H1 (cell line): Measurements from ENCODE around the gene NUP205. TPM values are rescaled to one million over a fixed set of nuclear protein-coding genes. Genes with fewer than 3 reads are reported as not detected.

ENCODE experiments used
- CTCF ChIA-PET: fragments of 300-600 bp; sonication (Branson Sonifier 250); formaldehyde crosslinking; loops from one replicate; lab custom pipeline; 2021; ENCODE audit not compliant: partially characterized antibody; lab: Charles Lee
- POLR2A ChIA-PET: fragments of 300-600 bp; sonication (Branson Sonifier 250); formaldehyde crosslinking; loops from one replicate; lab custom pipeline; 2021; ENCODE audit warnings: inconsistent platforms; ENCODE audit not compliant: partially characterized antibody; lab: Charles Lee
- DNase-seq, 2 experiments: peaks; one replicate each; pipeline versions ENCODE4 v3.0.0 to v3.0.0-alpha.2; 2010 to 2022; ENCODE audit warnings: low spot score in 2 of 2, low read depth in 1 of 2, mixed read lengths in 1 of 2
- FAIRE-seq: peaks from 2 replicates; lab custom pipeline; 2011; peaks lifted over from hg19 to GRCh38; lab: Jason Lieb, UNC
- H2AFZ ChIP-seq: 2 replicates; pipeline ENCODE4 v1.8.1; 2012; ENCODE audit warnings: low read length, inconsistent platforms
- H2AK5ac ChIP-seq: 2 replicates; pipeline ENCODE4 v1.6.1; 2013; ENCODE audit warnings: low read depth, low read length
- H2BK120ac ChIP-seq: replicated peaks from 2 replicates; pipeline ENCODE3; 2013; ENCODE audit warnings: low read depth, low read length, inconsistent platforms
- H2BK12ac ChIP-seq: 2 replicates; pipeline ENCODE4 v1.6.1; 2013; ENCODE audit warnings: low read depth, low read length
- H2BK15ac ChIP-seq: 2 replicates; pipeline ENCODE4 v1.6.1; 2013; ENCODE audit warnings: low read length
- H2BK20ac ChIP-seq: 2 replicates; pipeline ENCODE4 v1.6.1; 2013; ENCODE audit warnings: low read length
- H2BK5ac ChIP-seq: 2 replicates; pipeline ENCODE4 v1.6.1; 2013; ENCODE audit warnings: low read depth, low read length
- H3K14ac ChIP-seq: 2 replicates; pipeline ENCODE4 v1.6.1; 2013; ENCODE audit warnings: inconsistent platforms; ENCODE audit not compliant: insufficient read length
- H3K18ac ChIP-seq: 2 replicates; pipeline ENCODE4 v1.6.1; 2013; ENCODE audit warnings: low read length; ENCODE audit errors: extremely low read depth
- H3K23ac ChIP-seq: 2 replicates; pipeline ENCODE4 v1.6.1; 2013; ENCODE audit warnings: inconsistent platforms; ENCODE audit not compliant: insufficient read length
- H3K23me2 ChIP-seq: 2 replicates; pipeline ENCODE4 v1.6.1; 2013; ENCODE audit warnings: low read depth, low read length
- H3K27ac ChIP-seq: 2 replicates; pipeline ENCODE4 v1.6.1; 2011; ENCODE audit warnings: low read depth, low read length, inconsistent platforms
- H3K27me3 ChIP-seq, 4 experiments: replicated peaks in 1 of 4; 1 replicate in 1 of 4; 2 replicates in 3 of 4; pipeline versions ENCODE4 v1.6.1 to v1.8.1; 2011 to 2013; ENCODE audit warnings: low read length in 3 of 4, mild to moderate bottlenecking in 3 of 4, inconsistent platforms in 2 of 4, mixed read lengths in 2 of 4, moderate library complexity in 1 of 4; ENCODE audit not compliant: control insufficient read depth in 3 of 4, insufficient read depth in 3 of 4; ENCODE audit errors: extremely low read depth in 1 of 4
- H3K36me3 ChIP-seq, 4 experiments: 2 replicates each; pipeline versions ENCODE4 v1.6.1 to v1.8.1; 2011 to 2013; ENCODE audit warnings: mild to moderate bottlenecking in 4 of 4, low read length in 3 of 4, moderate library complexity in 2 of 4, control low read depth in 1 of 4, inconsistent platforms in 1 of 4; ENCODE audit not compliant: insufficient read depth in 4 of 4, control insufficient read depth in 2 of 4
- H3K4ac ChIP-seq: replicated peaks from 2 replicates; pipeline ENCODE3; 2013; ENCODE audit warnings: low read length, low read depth, mixed read lengths, inconsistent platforms; ENCODE audit not compliant: insufficient read length
- H3K4me1 ChIP-seq, 4 experiments: replicated peaks in 1 of 4; 1 replicate in 1 of 4; 2 replicates in 3 of 4; pipeline versions ENCODE4 v1.6.1 to v1.8.1; 2011 to 2013; ENCODE audit warnings: low read length in 3 of 4, inconsistent platforms in 2 of 4, mixed read lengths in 1 of 4; ENCODE audit not compliant: insufficient read depth in 4 of 4, control insufficient read depth in 3 of 4
- H3K4me2 ChIP-seq, 2 experiments: 2 replicates each; pipeline versions ENCODE4 v1.6.1 to v1.8.1; 2011 to 2013; ENCODE audit warnings: low read depth in 2 of 2, low read length in 2 of 2, control low read depth in 1 of 2, inconsistent platforms in 1 of 2, mild to moderate bottlenecking in 1 of 2; ENCODE audit not compliant: insufficient read depth in 1 of 2
- H3K4me3 ChIP-seq, 4 experiments: fragments of 200-600, 300-600 bp in 1 of 4; sonication (generic), shearing (Covaris generic), sonication (Bioruptor Twin) in 1 of 4; 2 replicates each; pipeline versions ENCODE4 v1.5.1 to v1.8.1; 2011 to 2016; ENCODE audit warnings: low read length in 4 of 4, low read depth in 3 of 4, control low read depth in 2 of 4, inconsistent platforms in 2 of 4, mild to moderate bottlenecking in 2 of 4, mixed read lengths in 1 of 4, moderate library complexity in 1 of 4; ENCODE audit not compliant: insufficient read depth in 2 of 4; ENCODE audit errors: extremely low read depth in 1 of 4
- H3K56ac ChIP-seq: replicated peaks from 2 replicates; pipeline ENCODE3; 2013; ENCODE audit warnings: low read depth, mild to moderate bottlenecking, mixed read lengths, low read length, inconsistent platforms; ENCODE audit not compliant: insufficient read length
- H3K79me1 ChIP-seq: 2 replicates; pipeline ENCODE4 v1.6.1; 2013; ENCODE audit warnings: low read depth, low read length, control low read depth
- H3K79me2 ChIP-seq, 2 experiments: 2 replicates each; pipeline versions ENCODE4 v1.6.1 to v1.8.1; 2012 to 2013; ENCODE audit warnings: low read length in 2 of 2, mild to moderate bottlenecking in 2 of 2, inconsistent platforms in 1 of 2; ENCODE audit not compliant: insufficient read depth in 2 of 2, control insufficient read depth in 1 of 2
- H3K9ac ChIP-seq, 4 experiments: replicated peaks in 1 of 4; 1 replicate in 1 of 4; 2 replicates in 3 of 4; pipeline versions ENCODE4 v1.6.1 to v1.8.1; 2011 to 2013; ENCODE audit warnings: low read depth in 3 of 4, low read length in 3 of 4, control low read depth in 2 of 4, mild to moderate bottlenecking in 2 of 4, moderate library complexity in 2 of 4, inconsistent platforms in 1 of 4; ENCODE audit errors: extremely low read depth in 1 of 4
- H3K9me3 ChIP-seq, 2 experiments: 2 replicates each; pipeline versions ENCODE4 v1.6.1 to v1.8.1; 2012 to 2013; ENCODE audit warnings: mild to moderate bottlenecking in 2 of 2, moderate library complexity in 2 of 2, control low read depth in 1 of 2, inconsistent platforms in 1 of 2, low read depth in 1 of 2, low read length in 1 of 2, mixed read lengths in 1 of 2; ENCODE audit not compliant: insufficient read depth in 2 of 2
- H4K20me1 ChIP-seq, 2 experiments: replicated peaks in 1 of 2; 2 replicates each; pipeline versions ENCODE3 to v1.8.1; 2011 to 2013; ENCODE audit warnings: inconsistent platforms in 2 of 2, low read length in 2 of 2, mild to moderate bottlenecking in 1 of 2; ENCODE audit not compliant: insufficient read depth in 2 of 2, control insufficient read depth in 1 of 2
- H4K5ac ChIP-seq: 2 replicates; pipeline ENCODE4 v1.6.1; 2013; ENCODE audit warnings: low read length, low read depth, mixed read lengths, inconsistent platforms; ENCODE audit not compliant: insufficient read length
- H4K8ac ChIP-seq: 2 replicates; pipeline ENCODE4 v1.8.0; 2013; ENCODE audit warnings: mild to moderate bottlenecking, moderate library complexity, low read length, inconsistent platforms; ENCODE audit not compliant: insufficient read depth; ENCODE audit errors: extremely low read depth
- H4K91ac ChIP-seq: replicated peaks from 2 replicates; pipeline ENCODE3; 2013; ENCODE audit warnings: low read length, mixed read lengths, inconsistent platforms; ENCODE audit not compliant: insufficient read length
- BACH1 ChIP-seq: IDR thresholded peaks from 2 replicates; pipeline ENCODE4 v1.6.1; 2012; ENCODE audit warnings: low read length, improper control_type of control experiment
- CBX8 ChIP-seq: fragments of 300-800, 300-1000 bp; sonication (generic); IDR thresholded peaks from 2 replicates; pipeline ENCODE4 v1.7.1; 2016; ENCODE audit warnings: low read depth, low read length, borderline replicate concordance
- CHD2 ChIP-seq: IDR thresholded peaks from 2 replicates; pipeline ENCODE4 v1.6.1; 2012; ENCODE audit warnings: low read length, improper control_type of control experiment
- CTCF ChIP-seq, 3 experiments: IDR thresholded peaks; 1 replicate in 2 of 3; 2 replicates in 1 of 3; pipeline versions ENCODE4 v1.5.1 to v1.6.1; 2011; ENCODE audit warnings: low read length in 3 of 3, mild to moderate bottlenecking in 3 of 3, inconsistent platforms in 2 of 3, low read depth in 1 of 3, moderate library complexity in 1 of 3; ENCODE audit not compliant: insufficient read depth in 1 of 3; ENCODE audit errors: control extremely low read depth in 1 of 3
- EGR1 ChIP-seq: IDR thresholded peaks from 2 replicates; pipeline ENCODE4 v1.6.1; 2011; ENCODE audit warnings: low read depth, low read length, borderline replicate concordance
- GTF2F1 ChIP-seq: IDR thresholded peaks from 2 replicates; pipeline ENCODE4 v1.6.1; 2012; ENCODE audit warnings: low read depth, low read length, improper control_type of control experiment, borderline replicate concordance
- HDAC2 ChIP-seq, 2 experiments: fragments of 300-600 bp in 1 of 2; sonication (generic) in 1 of 2; IDR thresholded peaks; 2 replicates each; pipeline ENCODE4 v1.6.1; 2011 to 2012; ENCODE audit warnings: low read depth in 2 of 2, low read length in 2 of 2, mild to moderate bottlenecking in 2 of 2, moderate library complexity in 2 of 2, borderline replicate concordance in 1 of 2, inconsistent platforms in 1 of 2
- POLR2AphosphoS5 ChIP-seq: IDR thresholded peaks from 2 replicates; pipeline ENCODE4 v1.6.1; 2011; ENCODE audit warnings: low read depth, low read length
- RFX5 ChIP-seq: IDR thresholded peaks from 2 replicates; pipeline ENCODE4 v1.6.1; 2011; ENCODE audit warnings: low read depth, low read length, improper control_type of control experiment, borderline replicate concordance
- SIX5 ChIP-seq: IDR thresholded peaks from 2 replicates; pipeline ENCODE4 v1.6.1; 2011; ENCODE audit warnings: mild to moderate bottlenecking, low read depth, low read length
- SRF ChIP-seq: IDR thresholded peaks from 2 replicates; pipeline ENCODE4 v1.6.1; 2011; ENCODE audit warnings: mild to moderate bottlenecking, low read depth, low read length, moderate library complexity
- TEAD4 ChIP-seq: IDR thresholded peaks from 2 replicates; pipeline ENCODE4 v1.6.1; 2012; ENCODE audit warnings: low read depth, low read length, inconsistent platforms, mixed read lengths
- WGBS, 2 experiments: shearing (Covaris generic) in 1 of 2; methylation state at CpG; one replicate each; pipeline versions ENCODE4 v1.1.6 to v1.1.7; 2013 to 2015; ENCODE audit warnings: low lambda C conversion rate in 2 of 2, mixed read lengths in 2 of 2, inconsistent platforms in 1 of 2, low coverage in 1 of 2, missing lambda C conversion rate in 1 of 2; ENCODE audit not compliant: insufficient replicate concordance in 2 of 2, insufficient coverage in 1 of 2, insufficient read length in 1 of 2; ENCODE audit errors: extremely low coverage in 1 of 2, missing lambda C conversion rate in 1 of 2; 5-methylcytosine and 5-hydroxymethylcytosine counted together
- polyA plus RNA-seq, 7 experiments: library from polyadenylated mRNA; depleted of rRNA in 3 of 7; stranded (reverse) in 5 of 7; unstranded in 2 of 7; fragments of >200 nt in 5 of 7; fragments of 200-250 nt in 2 of 7; gene quantifications; 1 replicate in 5 of 7; 2 replicates in 1 of 7; 4 replicates in 1 of 7; pipeline versions ENCODE4 v1.2.1 to v1.2.3, GENCODE V29; 2011 to 2013; ENCODE audit warnings: missing spikeins in 2 of 7, mixed read lengths in 2 of 7
- total RNA-seq: library from RNA; stranded (reverse); fragmentation: NEBNext Ultra II Directional; extraction: Animal tissue kit (Norgen Biotek cat#: 25700); gene quantifications from 2 replicates; pipeline ENCODE4 v1.2.1, GENCODE V29; 2021

NUP205 gene
- total and polyA plus RNA-seq, 2 of the 8 experiments (the other 6 are each of a cell fraction or from before 2014, with no cell fraction given) = 148 to 216 TPM

DNA sequence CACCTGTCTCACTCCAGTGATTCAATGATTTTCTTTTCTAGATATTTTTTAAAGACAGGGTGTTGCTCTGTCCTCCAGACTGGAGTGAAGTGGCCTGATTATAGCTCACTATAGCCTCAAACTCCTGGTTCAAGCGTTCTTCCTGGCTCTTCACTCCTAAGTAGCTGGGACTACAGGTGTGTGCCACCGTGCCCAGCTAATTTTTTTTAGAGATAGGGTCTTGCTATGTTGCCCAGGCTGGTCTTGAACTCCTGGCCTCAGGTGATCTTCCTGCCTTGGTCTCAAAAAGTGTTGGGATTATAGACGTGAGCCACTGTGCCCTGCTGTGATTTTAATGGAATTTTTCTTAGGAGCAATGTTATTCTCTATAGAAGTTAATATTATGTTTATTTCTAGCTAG, 14.1 kb downstream of the NUP205 start:
- H3K4ac ChIP-seq = no peak overlapping the region
- CTCF ChIA-PET = interaction anchor here (0.5 to 2.7 kb wide), 7 partner anchors 30 to 73 kb away, joined by 3 to 12 read pairs (median 4); no protein-coding TSS in a partner anchor
- no peak overlapping the region for H2AK5ac ChIP-seq
- TF ChIP-seq SIX5 (no peak), GTF2F1 (no peak), BACH1 (no peak), EGR1 (no peak), CTCF (IDR thresholded peaks at IDR 0.05; ENCODE audit: control extremely low read depth in 1 of 3, insufficient read depth in 1 of 3, low read depth in 1 of 3, low read length in 3 of 3) (no peak), SRF (no peak), RFX5 (no peak), CHD2 (no peak), HDAC2 (IDR thresholded peaks at IDR 0.05; ENCODE audit: borderline replicate concordance in 1 of 2, low read depth in 2 of 2, low read length in 2 of 2) (no peak), TEAD4 (no peak), POLR2AphosphoS5 (no peak), CBX8 (no peak)

More for the DNA sequence above, 14.1 kb downstream of the NUP205 start:
- no peak overlapping the region; the same call in 1 of the 2 replicates for H3K27ac ChIP-seq
- FAIRE-seq (no peak), DNase-seq (no peak)
- no peak overlapping the region for H2AFZ ChIP-seq
- peaks cover 2% of the 10 kb centered on the region; the same call in 1 of the 2 replicates for H3K79me1 ChIP-seq
- no peaks in the 10 kb centered on the region for H3K4me1 ChIP-seq
- H3K23ac ChIP-seq = no peak overlapping the region
- no peaks in the 10 kb centered on the region for H3K9me3 ChIP-seq
- no peak overlapping the region for H3K18ac ChIP-seq
- no peak overlapping the region for H3K4me2 ChIP-seq
- H3K36me3 ChIP-seq = peaks cover 32 to 59% (median 39%) of the 10 kb centered on the region in 4 experiments
- peaks cover 0 to 56% of the 10 kb centered on the region in 2 experiments; a peak in 2 of 4 replicates for H3K79me2 ChIP-seq
- H4K5ac ChIP-seq = no peak overlapping the region
- peaks cover 7 to 8% of the 10 kb centered on the region in 2 experiments for H4K20me1 ChIP-seq
- H3K23me2 ChIP-seq = no peaks in the 10 kb centered on the region
- H3K9ac ChIP-seq = no peak overlapping the region
- H3K56ac ChIP-seq = no peak overlapping the region
- no peak overlapping the region for H2BK12ac ChIP-seq
- no peaks in the 10 kb centered on the region for H3K27me3 ChIP-seq
- H2BK120ac ChIP-seq = no peak overlapping the region
- no peak overlapping the region for H4K91ac ChIP-seq
- POLR2A ChIA-PET = interaction anchor here (1.8 kb wide), 1 partner anchor 10 kb away, joined by 7 read pairs; no protein-coding TSS in a partner anchor
- H3K14ac ChIP-seq = no peak overlapping the region
- H2BK20ac ChIP-seq = no peak overlapping the region
- no peak overlapping the region for H2BK15ac ChIP-seq
- H4K8ac ChIP-seq = no peak overlapping the region
- 96% methylated on average over 3 of the region's 3 CpGs; no CpG with 5 or more reads in 1 of the 2 experiments for WGBS, 2 experiments
- no peak overlapping the region for H2BK5ac ChIP-seq
- no peak overlapping the region for H3K4me3 ChIP-seq
